Hepatocyte (in vitro differentiated cells): Measurements from ENCODE around the gene TRPC3. TPM values are rescaled to one million over a fixed set of nuclear protein-coding genes. Genes with fewer than 3 reads are reported as not detected.
A peak's percentile ranks its signal among the peaks of the same experiment; 100 is the strongest.

Experiments
- DNase-seq: peaks from one replicate; pipeline ENCODE4 v3.0.0-alpha.2; 2016; ENCODE audit warnings: low spot score
- H2AFZ ChIP-seq: fragments of 200-600 bp; sonication (generic); 2 replicates; pipeline ENCODE4 v1.6.0; 2016; ENCODE audit warnings: antibody characterized with exemption, mild to moderate bottlenecking
- H3K27ac ChIP-seq: fragments of 200-600 bp; sonication (generic); 2 replicates; pipeline ENCODE4 v1.5.1; 2016; ENCODE audit warnings: mild to moderate bottlenecking
- H3K27me3 ChIP-seq: fragments of 200-600 bp; sonication (generic); 2 replicates; pipeline ENCODE4 v1.6.1; 2016
- H3K36me3 ChIP-seq: fragments of 200-600 bp; sonication (generic); replicated peaks from 2 replicates; pipeline ENCODE4 v1.5.1; 2016; ENCODE audit warnings: low read depth; ENCODE audit not compliant: insufficient read depth
- H3K4me1 ChIP-seq: fragments of 200-600 bp; sonication (generic); 2 replicates; pipeline ENCODE4 v1.5.1; 2016; ENCODE audit warnings: mild to moderate bottlenecking, moderate library complexity; ENCODE audit not compliant: insufficient read depth
- H3K4me2 ChIP-seq: fragments of 200-600 bp; sonication (generic); 2 replicates; pipeline ENCODE4 v1.6.0; 2016
- H3K4me3 ChIP-seq: fragments of 200-600 bp; sonication (generic); 2 replicates; pipeline ENCODE4 v1.5.1; 2016; ENCODE audit warnings: mild to moderate bottlenecking
- H3K79me2 ChIP-seq: fragments of 200-600 bp; sonication (generic); 2 replicates; pipeline ENCODE4 v1.6.0; 2017; ENCODE audit warnings: mild to moderate bottlenecking
- H3K9me2 ChIP-seq: fragments of 200-600 bp; sonication (generic); replicated peaks from 2 replicates; pipeline ENCODE4 v1.6.0; 2017; ENCODE audit warnings: mild to moderate bottlenecking; ENCODE audit not compliant: insufficient read depth
- H3K9me3 ChIP-seq: fragments of 200-600 bp; sonication (generic); 2 replicates; pipeline ENCODE4 v1.5.1; 2016; ENCODE audit warnings: low read depth, mild to moderate bottlenecking
- H4K20me1 ChIP-seq: fragments of 200-600 bp; sonication (generic); 2 replicates; pipeline ENCODE4 v1.6.0; 2016; ENCODE audit warnings: mild to moderate bottlenecking; ENCODE audit not compliant: insufficient read depth, poor library complexity, severe bottlenecking
- CTCF ChIP-seq: fragments of 200-600 bp; sonication (generic); IDR thresholded peaks from 2 replicates; pipeline ENCODE4 v1.5.1; 2016; ENCODE audit warnings: antibody characterized with exemption, mild to moderate bottlenecking; ENCODE audit not compliant: poor library complexity
- EZH2 ChIP-seq: fragments of 200-600 bp; sonication (generic); IDR thresholded peaks from 2 replicates; pipeline ENCODE4 v1.6.1; 2016; ENCODE audit warnings: antibody characterized with exemption, mild to moderate bottlenecking, borderline replicate concordance
- EZH2phosphoT487 ChIP-seq: fragments of 200-600 bp; sonication (generic); IDR thresholded peaks from one replicate; pipeline ENCODE4 v1.6.1; 2018; ENCODE audit warnings: antibody characterized with exemption, mild to moderate bottlenecking, low read depth, moderate library complexity; ENCODE audit not compliant: unreplicated experiment, severe bottlenecking
- WGBS: methylation state at CpG from one replicate; pipeline ENCODE4 v1.1.6; 2016; ENCODE audit warnings: low lambda C conversion rate; ENCODE audit errors: missing lambda C conversion rate; 5-methylcytosine and 5-hydroxymethylcytosine counted together
- polyA plus RNA-seq: library from polyadenylated mRNA; unstranded; fragments of >200 nt; fragmentation: Nextera tagmentation; extraction: Ambion mirVana; gene quantifications from 2 replicates; pipeline ENCODE4 v1.2.1, GENCODE V29; 2016
- total RNA-seq: library from RNA; depleted of rRNA; stranded (reverse); fragments of >200 nt; gene quantifications from 2 replicates; pipeline ENCODE4 v1.2.3, GENCODE V29; 2014

TRPC3 gene
- 2.2 and 2.8 TPM in 2 replicates for total RNA-seq
- 1.9 and 2.7 TPM in 2 replicates for polyA plus RNA-seq

GRCh38 chr4:121951521-121952110, at the start of gene TRPC3:
TSS of gene TRPC3 (minus strand) at chr4:121952060. CDS start at chr4:121951680, 380 bp downstream.
- TF ChIP-seq EZH2 (peak; percentile 65), CTCF (no peak), EZH2phosphoT487 (no peak)
- no peaks in the 10 kb centered on the region for H4K20me1 ChIP-seq
- H3K27me3 ChIP-seq = peaks cover 54% of the 10 kb centered on the region
- peak within 1 kb of the TSS; percentile 78 for H3K4me3 ChIP-seq
- H3K27ac ChIP-seq = no peak within 1 kb of the TSS
- no peaks in the 10 kb centered on the region for H3K9me3 ChIP-seq
- H2AFZ ChIP-seq = peak within 1 kb of the TSS; percentile 91
- H3K36me3 ChIP-seq = no peaks in the 10 kb centered on the region
- no peaks in the 10 kb centered on the region for H3K79me2 ChIP-seq
- under 1% methylated on average over 48 of the region's 69 CpGs for WGBS
- no peaks in the 10 kb centered on the region for H3K9me2 ChIP-seq
- H3K4me1 ChIP-seq = no peaks in the 10 kb centered on the region
- peak; percentile 47 for DNase-seq
- H3K4me2 ChIP-seq = peak within 1 kb of the TSS; percentile 99

- Histone ChIP-seq H3K4me1 (no peaks in the 10 kb centered on the region), H3K27me3 (peaks cover 12% of the 10 kb centered on the region), H3K36me3 (no peaks in the 10 kb centered on the region), H3K4me2 (no peak overlapping the region), H3K79me2 (no peaks in the 10 kb centered on the region), H3K9me2 (no peaks in the 10 kb centered on the region), H3K4me3 (no peak overlapping the region), H4K20me1 (no peaks in the 10 kb centered on the region), H3K9me3 (no peaks in the 10 kb centered on the region), H2AFZ (no peak overlapping the region), H3K27ac (no peak overlapping the region)
- no peak for TF ChIP-seq EZH2
- 70% methylated on average over 4 of the region's 4 CpGs for WGBS
- DNase-seq = no peak
Measured at GRCh38 chr4:122000849-122001248, 49.0 kb upstream of the TRPC3 start.

GRCh38 chr4:121998024-121998423, 46.2 kb upstream of the TRPC3 start:
- Histone ChIP-seq H2AFZ (no peak overlapping the region), H3K4me3 (no peak overlapping the region)

GRCh38 chr4:121995790-121996537, 44.1 kb upstream of the TRPC3 start:
- Histone ChIP-seq H3K27me3 (peaks cover 6% of the 10 kb centered on the region), H3K9me2 (no peaks in the 10 kb centered on the region), H3K4me2 (no peak overlapping the region), H3K4me3 (no peak overlapping the region), H3K27ac (no peak overlapping the region), H2AFZ (no peak overlapping the region), H3K4me1 (no peaks in the 10 kb centered on the region), H4K20me1 (no peaks in the 10 kb centered on the region), H3K79me2 (no peaks in the 10 kb centered on the region), H3K9me3 (no peaks in the 10 kb centered on the region), H3K36me3 (no peaks in the 10 kb centered on the region)
- no peak for TF ChIP-seq EZH2phosphoT487
- TF ChIP-seq EZH2 = no peak
- TF ChIP-seq CTCF = no peak
- 71% methylated on average over 3 of the region's 3 CpGs for WGBS
- no peak for DNase-seq

More at GRCh38 chr4:121998024-121998423, 46.2 kb upstream of the TRPC3 start:
- 58% methylated on average over 4 of the region's 4 CpGs for WGBS
- Histone ChIP-seq H3K27ac (no peak overlapping the region), H3K36me3 (no peaks in the 10 kb centered on the region), H3K4me2 (no peak overlapping the region), H3K9me3 (no peaks in the 10 kb centered on the region), H3K27me3 (peaks cover 12% of the 10 kb centered on the region), H3K4me1 (no peaks in the 10 kb centered on the region), H3K79me2 (no peaks in the 10 kb centered on the region), H3K9me2 (no peaks in the 10 kb centered on the region), H4K20me1 (no peaks in the 10 kb centered on the region)
- TF ChIP-seq EZH2phosphoT487 (no peak), EZH2 (no peak)
- DNase-seq = no peak
